Activated CD4-positive, CD25-positive, alpha-beta regulatory T cell treated with anti-CD3 and anti-CD28 coated beads, Interleukin-2, amount 50 U/mL, for 16 hours (primary cell): ENCODE measurements around the gene ZNF711.
"Not testable (repeated sequence)": the region's sequence is repeated elsewhere in the genome, so short reads cannot be mapped to it uniquely, and the experiment has no call there.

Source experiments
- DNase-seq: peaks from one replicate; pipeline ENCODE4 v3.0.0-alpha.2; 2020; ENCODE audit warnings: low read depth, low spot score

Gene ZNF711

GRCh38 chrX:85243761-85244449 is at the start of gene ZNF711, which contains the start of gene SATL1:
TSS of gene ZNF711 (plus strand) at chrX:85243991. CDS start at chrX:85247573, 3,582 bp downstream.
TSS of gene SATL1 (minus strand) at chrX:85243779. CDS start at chrX:85108968, 134,811 bp downstream.
- no peak for DNase-seq

GRCh38 chrX:85196319-85196718 is 47.5 kb upstream of the ZNF711 start:
- DNase-seq, result no peak

- no peak for DNase-seq
Observed at GRCh38 chrX:85203461-85203970, 40.3 kb upstream of the ZNF711 start.

GRCh38 chrX:85213792-85214530 is 29.8 kb upstream of the ZNF711 start:
- DNase-seq, result no peak

DNA sequence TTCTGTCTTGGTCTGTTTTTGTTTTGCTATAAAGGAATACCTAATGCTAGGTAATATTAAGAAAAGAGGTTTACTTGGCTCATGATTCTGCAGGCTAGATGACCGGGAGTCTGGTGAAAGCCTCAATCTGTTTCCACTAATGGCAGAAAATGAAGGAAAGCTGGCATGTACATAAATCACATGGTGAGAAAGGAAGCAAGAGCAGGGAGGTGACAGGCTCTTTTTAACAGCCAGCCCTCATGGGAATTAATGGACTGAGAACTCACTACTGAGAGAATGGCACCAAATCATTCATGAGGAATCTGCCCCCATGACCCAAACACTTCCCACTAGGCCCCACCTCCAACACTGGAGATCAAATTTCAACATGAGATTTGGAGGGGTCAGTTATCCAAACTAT is 27.8 kb upstream of the ZNF711 start:
- DNase-seq, result no peak

DNA sequence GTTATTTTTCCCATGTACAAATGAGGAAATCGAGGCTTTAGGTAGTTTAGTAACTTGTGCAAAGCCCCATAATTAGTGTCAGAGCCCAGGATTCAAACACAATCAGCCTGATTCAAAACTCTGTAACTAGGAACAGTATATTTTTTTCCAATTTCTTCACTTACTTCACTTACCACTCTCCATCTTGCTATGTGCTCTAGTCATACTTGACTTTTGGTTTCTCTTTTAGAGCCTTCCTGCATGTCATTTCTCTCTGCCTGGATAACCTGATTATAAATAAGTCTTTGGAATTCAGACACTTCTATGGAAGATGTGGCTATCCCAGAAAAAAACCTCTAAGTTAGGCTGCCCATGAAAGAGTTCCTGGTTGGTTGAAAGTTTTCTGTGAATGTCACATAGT is 22.4 kb upstream of the ZNF711 start:
- DNase-seq, result no peak

- no peak for DNase-seq
Observed at GRCh38 chrX:85223359-85223758, 20.4 kb upstream of the ZNF711 start.

GRCh38 chrX:85243155-85243554 is 636 bp upstream of the ZNF711 start:
- no peak for DNase-seq

DNA sequence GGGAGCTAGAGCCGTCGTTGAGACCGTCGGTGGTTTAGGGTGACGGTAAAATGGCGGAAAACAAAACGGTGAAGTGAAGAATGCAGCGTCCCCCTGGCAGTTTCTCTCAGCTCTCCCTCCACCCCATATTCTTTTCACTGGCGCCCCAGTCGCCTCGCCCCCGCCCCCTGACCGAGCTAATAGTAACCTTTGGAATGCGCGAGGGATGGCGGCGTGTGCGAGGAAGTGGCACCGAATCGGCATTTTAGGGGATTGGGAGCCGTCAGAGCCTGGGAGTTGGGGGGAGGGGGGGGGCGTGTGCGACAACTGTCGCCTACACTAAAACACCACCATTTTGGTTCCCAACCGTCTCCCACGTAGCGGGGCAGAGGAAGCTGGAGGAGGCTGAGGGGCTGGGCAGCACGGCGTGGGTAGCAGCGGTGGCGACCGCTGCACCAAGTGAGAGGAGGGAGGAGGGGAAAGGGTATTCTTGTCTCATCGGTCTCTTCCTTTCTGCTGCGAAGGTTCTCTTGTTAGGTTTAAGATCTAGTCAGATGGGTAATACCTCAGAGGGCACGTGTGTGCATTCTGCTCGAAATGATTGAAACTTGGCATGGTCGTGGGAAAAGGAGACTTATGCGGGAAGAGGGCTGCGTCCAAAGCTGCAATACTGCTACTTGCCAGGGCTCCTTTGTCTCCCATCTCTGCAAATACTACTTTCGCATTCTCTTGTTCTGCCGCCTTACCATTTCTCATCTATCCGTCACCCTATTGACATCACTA is 840 bp downstream of the ZNF711 start:
- no peak for DNase-seq

DNA sequence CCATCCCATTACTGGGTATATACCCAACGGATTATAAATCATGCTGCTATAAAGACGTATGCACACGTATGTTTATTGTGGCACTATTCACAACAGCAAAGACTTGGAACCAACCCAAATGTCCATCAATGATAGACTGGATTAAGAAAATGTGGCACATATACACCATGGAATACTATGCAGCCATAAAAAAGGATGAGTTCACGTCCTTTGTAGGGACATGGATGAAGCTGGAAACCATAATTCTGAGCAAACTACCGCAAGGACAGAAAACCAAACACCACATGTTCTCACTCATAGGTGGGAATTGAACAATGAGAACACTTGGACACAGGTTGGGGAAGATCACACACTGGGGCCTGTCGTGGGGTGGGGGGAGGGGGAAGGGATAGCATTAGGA is 41.5 kb downstream of the ZNF711 start:
- DNase-seq, result not testable (repeated sequence)

GRCh38 chrX:85288992-85289723 is 45.4 kb downstream of the ZNF711 start:
- DNase-seq, result no peak

GRCh38 chrX:85303544-85303943 is 59.8 kb downstream of the ZNF711 start:
- no peak for DNase-seq

DNA sequence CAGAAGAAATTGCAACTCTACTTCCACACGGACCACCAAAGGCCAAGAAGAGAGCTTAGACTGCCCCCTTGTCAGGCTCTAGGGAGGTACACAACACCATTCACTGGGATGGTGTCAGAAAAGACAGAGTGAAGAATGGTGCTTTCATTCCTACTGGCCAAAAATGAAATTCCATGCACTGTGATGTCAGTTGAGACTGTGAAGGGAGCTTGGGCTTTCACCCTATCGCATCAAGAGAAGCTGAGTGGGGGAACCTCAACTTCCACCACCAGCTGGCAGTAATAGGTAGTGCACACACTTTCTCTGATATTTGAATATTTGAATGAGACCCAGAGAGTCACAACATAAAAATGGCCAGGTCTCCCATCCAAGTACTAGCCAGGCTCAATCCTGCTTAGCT is 65.9 kb downstream of the ZNF711 start:
- no peak for DNase-seq

DNA sequence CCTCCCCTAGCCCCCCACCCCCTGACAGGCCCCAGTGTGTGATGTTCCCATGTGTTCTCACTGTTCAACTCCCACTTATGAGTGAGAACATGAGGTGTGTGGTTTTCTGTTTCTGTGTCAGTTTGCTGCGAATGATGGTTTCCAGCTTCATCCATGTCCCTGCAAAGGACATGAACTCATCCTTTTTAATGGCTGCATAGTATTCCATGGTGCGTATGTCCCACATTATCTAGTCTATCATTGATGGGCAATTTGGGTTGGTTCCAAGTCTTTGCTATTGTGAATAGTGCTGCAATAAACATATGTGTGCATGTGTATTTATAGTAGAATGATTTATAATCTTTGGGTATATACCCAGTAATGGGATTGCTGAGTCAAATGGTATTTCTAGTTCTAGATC is 67.6 kb downstream of the ZNF711 start:
- DNase-seq, result not testable (repeated sequence)
